PC-9 (cell line): ENCODE measurements around the gene TAS2R3. TPM values are rescaled to one million over a fixed set of nuclear protein-coding genes. Genes with fewer than 3 reads are reported as not detected.

Experiments
- BruUV-seq: library from RNA; stranded (reverse); fragments of 400-500 nt; replicated peaks from 2 replicates; lab custom pipeline; 2021; lab: Mats Ljungman, UMichigan
- CTCF ChIA-PET: fragments of 300-600 bp; sonication (Branson Sonifier 250); formaldehyde crosslinking; loops from one replicate; lab custom pipeline; 2022; ENCODE audit warnings: antibody characterized with exemption; lab: Charles Lee
- POLR2A ChIA-PET: fragments of 300-600 bp; sonication (Branson Sonifier 250); formaldehyde crosslinking; loops from one replicate; lab custom pipeline; 2022; ENCODE audit warnings: antibody characterized with exemption; ENCODE audit not compliant: unreplicated experiment; lab: Charles Lee
- DNase-seq, 2 experiments: peaks; one replicate each; pipeline versions ENCODE4 v3.0.0 to v3.0.0-alpha.2; 2015 to 2022; ENCODE audit warnings: mixed read lengths in 1 of 2
- H2AFZ ChIP-seq: fragments of 200-600 bp; sonication (generic); 2 replicates; pipeline ENCODE4 v1.8.1; 2017; ENCODE audit warnings: antibody characterized with exemption
- H3F3A ChIP-seq: fragments of 200-600 bp; sonication (generic); 2 replicates; pipeline ENCODE4 v1.8.1; 2017; ENCODE audit warnings: antibody characterized with exemption, mild to moderate bottlenecking, low read depth; ENCODE audit not compliant: insufficient read depth
- H3K27ac ChIP-seq: fragments of 200-600 bp; sonication (generic); 2 replicates; pipeline ENCODE4 v1.6.1; 2016; ENCODE audit warnings: mixed run types
- H3K27me3 ChIP-seq: fragments of 200-600 bp; sonication (generic); 2 replicates; pipeline ENCODE4 v1.6.1; 2016; ENCODE audit warnings: low read depth, mixed run types; ENCODE audit not compliant: insufficient read depth
- H3K36me3 ChIP-seq: fragments of 200-600 bp; sonication (generic); 2 replicates; pipeline ENCODE4 v1.6.1; 2016; ENCODE audit warnings: low read depth, mixed run types
- H3K4me1 ChIP-seq: fragments of 200-600 bp; sonication (generic); replicated peaks from 2 replicates; pipeline ENCODE4 v1.6.1; 2016; ENCODE audit warnings: mixed run types; ENCODE audit not compliant: insufficient read depth
- H3K4me2 ChIP-seq: fragments of 200-600 bp; sonication (generic); 2 replicates; pipeline ENCODE4 v1.6.1; 2017; ENCODE audit warnings: mixed run types
- H3K4me3 ChIP-seq: fragments of 200-600 bp; sonication (generic); 2 replicates; pipeline ENCODE4 v1.6.1; 2016; ENCODE audit warnings: mixed run types
- H3K79me2 ChIP-seq: fragments of 200-600 bp; sonication (generic); 2 replicates; pipeline ENCODE4 v1.6.1; 2017; ENCODE audit warnings: low read depth, mixed run types
- H3K9me2 ChIP-seq: fragments of 200-600 bp; sonication (generic); 2 replicates; pipeline ENCODE4 v1.8.1; 2017; ENCODE audit warnings: mild to moderate bottlenecking; ENCODE audit not compliant: insufficient read depth
- H3K9me3 ChIP-seq: fragments of 200-600 bp; sonication (generic); 2 replicates; pipeline ENCODE4 v1.8.1; 2016; ENCODE audit warnings: low read depth; ENCODE audit not compliant: insufficient read depth
- H4K20me1 ChIP-seq: fragments of 200-600 bp; sonication (generic); 2 replicates; pipeline ENCODE4 v1.8.1; 2017; ENCODE audit not compliant: insufficient read depth
- CTCF ChIP-seq: fragments of 200-600 bp; sonication (generic); conservative IDR thresholded peaks from 2 replicates; pipeline ENCODE4 v1.6.1; 2017; ENCODE audit warnings: mixed run types, antibody characterized with exemption, mild to moderate bottlenecking, moderate library complexity
- EZH2 ChIP-seq: fragments of 200-600 bp; sonication (generic); IDR thresholded peaks from 2 replicates; pipeline ENCODE4 v1.8.0; 2017; ENCODE audit warnings: antibody characterized with exemption, low read depth
- intact Hi-C: fragments of 100-400 bp; cut with micrococcal nuclease; formaldehyde crosslinking; loops from one replicate; pipeline ENCODE4 v1.10.0; 2022; ENCODE audit not compliant: unreplicated experiment
- total RNA-seq: library from RNA; stranded (reverse); gene quantifications from 2 replicates; pipeline ENCODE4 v1.2.3, GENCODE V29; 2021

TAS2R3 gene
- total RNA-seq, 1 experiment from 2014 or later: 2.0 TPM

- no peaks in the 10 kb centered on the region for H3K79me2 ChIP-seq
- CTCF ChIA-PET: no interaction called here
- no peak overlapping the region for H3K4me3 ChIP-seq
- H3K9me2 ChIP-seq: no peaks in the 10 kb centered on the region
- no peaks in the 10 kb centered on the region for H3F3A ChIP-seq
- POLR2A ChIA-PET: no interaction called here
- H4K20me1 ChIP-seq: no peaks in the 10 kb centered on the region
- no peak for DNase-seq
- TF ChIP-seq CTCF (no peak), EZH2 (no peak)
- no peaks in the 10 kb centered on the region for H3K4me1 ChIP-seq
- H2AFZ ChIP-seq: no peak overlapping the region
- no peaks in the 10 kb centered on the region for H3K36me3 ChIP-seq
- no peak overlapping the region for H3K27ac ChIP-seq
- intact Hi-C loops: no loop called here
- BruUV-seq: no TSS peak
- no peaks in the 10 kb centered on the region for H3K27me3 ChIP-seq
- H3K9me3 ChIP-seq: no peaks in the 10 kb centered on the region
- no peak overlapping the region for H3K4me2 ChIP-seq
Observed at GRCh38 chr7:141729020-141729419, 34.9 kb upstream of the TAS2R3 start.

GRCh38 chr7:141731476-141732149 lies 32.3 kb upstream of the TAS2R3 start:
- Histone ChIP-seq H3K79me2 (no peaks in the 10 kb centered on the region), H3K27me3 (no peaks in the 10 kb centered on the region), H3K4me3 (no peak overlapping the region), H3K9me2 (no peaks in the 10 kb centered on the region), H2AFZ (no peak overlapping the region), H3F3A (no peaks in the 10 kb centered on the region), H3K9me3 (no peaks in the 10 kb centered on the region), H4K20me1 (no peaks in the 10 kb centered on the region), H3K27ac (no peak overlapping the region), H3K4me1 (peaks cover under 1% of the 10 kb centered on the region; the same call in 1 of the 2 replicates), H3K36me3 (no peaks in the 10 kb centered on the region), H3K4me2 (no peak overlapping the region)
- ChIA-PET POLR2A (no interaction called here), CTCF (no interaction called here)
- no TSS peak for BruUV-seq
- no peak for TF ChIP-seq CTCF
- no peak for TF ChIP-seq EZH2
- DNase-seq: no peak
- intact Hi-C loops: no loop called here

GRCh38 chr7:141737118-141737835 lies 26.6 kb upstream of the TAS2R3 start:
- H4K20me1 ChIP-seq: 0 out of 2 replicates have a peak, but pooled peaks cover 5% of the 10 kb centered on the region
- H3K4me2 ChIP-seq: peak overlapping the region; percentile 96
- peak overlapping the region; percentile 100 for H3K4me3 ChIP-seq
- peaks cover 31% of the 10 kb centered on the region for H3K79me2 ChIP-seq
- no peaks in the 10 kb centered on the region for H3K27me3 ChIP-seq
- TF ChIP-seq CTCF: no peak
- no peak for TF ChIP-seq EZH2
- peak overlapping the region; percentile 96 for H2AFZ ChIP-seq
- CTCF ChIA-PET: interaction anchor here (0.6 to 1.8 kb wide), 10 partner anchors 13 to 1119 kb away, joined by 3 to 17 read pairs (median 4); partner anchors contain the start of gene DENND11
- no peaks in the 10 kb centered on the region for H3K9me3 ChIP-seq
- intact Hi-C loops: no loop called here
- peaks cover 19% of the 10 kb centered on the region for H3K36me3 ChIP-seq
- peaks cover 27% of the 10 kb centered on the region for H3K4me1 ChIP-seq
- POLR2A ChIA-PET: interaction anchor here (0.6 to 1.4 kb wide), 8 partner anchors 15 to 1150 kb away, joined by 3 to 7 read pairs (median 4); no protein-coding TSS in a partner anchor
- H3K27ac ChIP-seq: peak overlapping the region; percentile 77
- BruUV-seq: TSS peak; percentile 80
- peaks cover 3% of the 10 kb centered on the region; the same call in 1 of the 2 replicates for H3F3A ChIP-seq
- H3K9me2 ChIP-seq: no peaks in the 10 kb centered on the region
- DNase-seq: peak; percentile 35 to 52
